H54 (cell line): Measurements from ENCODE around the gene SLC6A2.
"Not testable (repeated sequence)": the region's sequence is repeated elsewhere in the genome, so short reads cannot be mapped to it uniquely, and the experiment has no call there.

Source experiments
- DNase-seq: peaks from one replicate; pipeline ENCODE4 v3.0.0; 2011; ENCODE audit warnings: low spot score, mixed read lengths; ENCODE audit not compliant: insufficient read length
- FAIRE-seq: peaks from 3 replicates; lab custom pipeline; 2011; peaks lifted over from hg19 to GRCh38; lab: Jason Lieb, UNC
- POLR2A ChIP-seq: IDR thresholded peaks from 2 replicates; pipeline ENCODE4 v1.6.1; 2011; ENCODE audit warnings: low read depth, mild to moderate bottlenecking, low read length

The SLC6A2 gene

GRCh38 chr16:55655897-55656681 is at the start of gene SLC6A2:
SLC6A2 (plus strand) TSS chr16:55655988; CDS start chr16:55656695, 707 bp downstream.
- no peak for TF ChIP-seq POLR2A
- FAIRE-seq = no peak

GRCh38 chr16:55613613-55614335 is 42.0 kb upstream of the SLC6A2 start:
- FAIRE-seq = no peak
- no peak for TF ChIP-seq POLR2A
- DNase-seq = no peak

More at GRCh38 chr16:55655897-55656681, at the start of gene SLC6A2:
- no peak for DNase-seq

- no peak for TF ChIP-seq POLR2A
- FAIRE-seq (no peak), DNase-seq (no peak)
Observed at GRCh38 chr16:55615071-55615470, 40.7 kb upstream of the SLC6A2 start.

GRCh38 chr16:55615670-55616069 is 40.1 kb upstream of the SLC6A2 start:
- not testable (repeated sequence) for DNase-seq, FAIRE-seq

GRCh38 chr16:55621771-55622170 is 34.0 kb upstream of the SLC6A2 start:
- FAIRE-seq = no peak
- DNase-seq = no peak
- TF ChIP-seq POLR2A = no peak

- no peak for FAIRE-seq
- no peak for TF ChIP-seq POLR2A
- no peak for DNase-seq
Observed at GRCh38 chr16:55622272-55622671, 33.5 kb upstream of the SLC6A2 start.

GRCh38 chr16:55622930-55623561 is 32.7 kb upstream of the SLC6A2 start:
- TF ChIP-seq POLR2A = no peak
- FAIRE-seq (peak; percentile 48), DNase-seq (no peak)

GRCh38 chr16:55623640-55624039 is 32.1 kb upstream of the SLC6A2 start:
- no peak for DNase-seq
- FAIRE-seq = no peak
- TF ChIP-seq POLR2A = no peak

GRCh38 chr16:55624696-55625095 is 31.1 kb upstream of the SLC6A2 start:
- DNase-seq = no peak
- no peak for TF ChIP-seq POLR2A
- FAIRE-seq = no peak

- DNase-seq (no peak), FAIRE-seq (no peak)
- TF ChIP-seq POLR2A = no peak
Observed at GRCh38 chr16:55625843-55626242, 29.9 kb upstream of the SLC6A2 start.

- no peak for TF ChIP-seq POLR2A
- no peak for DNase-seq
- no peak for FAIRE-seq
Observed at GRCh38 chr16:55628306-55628968, 27.4 kb upstream of the SLC6A2 start.

GRCh38 chr16:55630774-55631173 is 25.0 kb upstream of the SLC6A2 start:
- no peak for DNase-seq
- TF ChIP-seq POLR2A = no peak
- FAIRE-seq = no peak

GRCh38 chr16:55632259-55632658 is 23.5 kb upstream of the SLC6A2 start:
- TF ChIP-seq POLR2A = no peak
- DNase-seq (no peak), FAIRE-seq (no peak)

GRCh38 chr16:55634193-55634592 is 21.6 kb upstream of the SLC6A2 start:
- no peak for TF ChIP-seq POLR2A
- DNase-seq = no peak
- no peak for FAIRE-seq
